Ureter (tissue), 1 donor: ENCODE measurements around the gene WIPF3. TPM values are rescaled to one million over a fixed set of nuclear protein-coding genes. Genes with fewer than 3 reads are reported as not detected.

Source experiments
- DNase-seq: peaks from one replicate; pipeline ENCODE4 v3.0.0-alpha.2; 2020; ENCODE audit warnings: low spot score
- total RNA-seq: library from RNA; stranded (reverse); gene quantifications from one replicate; pipeline ENCODE4 v1.2.4, GENCODE V29; 2023
- donor health status: DM: yes; HTN: yes; CAD: no.

The WIPF3 gene, protein sequence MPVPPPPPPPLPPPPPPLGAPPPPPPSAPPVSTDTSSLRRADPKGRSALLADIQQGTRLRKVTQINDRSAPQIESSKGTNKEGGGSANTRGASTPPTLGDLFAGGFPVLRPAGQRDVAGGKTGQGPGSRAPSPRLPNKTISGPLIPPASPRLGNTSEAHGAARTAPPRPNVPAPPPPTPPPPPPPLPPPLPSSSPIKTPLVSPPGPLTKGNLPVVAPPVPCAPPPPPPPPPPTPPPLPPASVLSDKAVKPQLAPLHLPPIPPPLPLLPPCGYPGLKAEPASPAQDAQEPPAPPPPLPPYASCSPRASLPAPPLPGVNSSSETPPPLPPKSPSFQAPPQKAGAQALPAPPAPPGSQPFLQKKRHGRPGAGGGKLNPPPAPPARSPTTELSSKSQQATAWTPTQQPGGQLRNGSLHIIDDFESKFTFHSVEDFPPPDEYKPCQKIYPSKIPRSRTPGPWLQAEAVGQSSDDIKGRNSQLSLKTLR
- total RNA-seq = 2.3 TPM

DNA sequence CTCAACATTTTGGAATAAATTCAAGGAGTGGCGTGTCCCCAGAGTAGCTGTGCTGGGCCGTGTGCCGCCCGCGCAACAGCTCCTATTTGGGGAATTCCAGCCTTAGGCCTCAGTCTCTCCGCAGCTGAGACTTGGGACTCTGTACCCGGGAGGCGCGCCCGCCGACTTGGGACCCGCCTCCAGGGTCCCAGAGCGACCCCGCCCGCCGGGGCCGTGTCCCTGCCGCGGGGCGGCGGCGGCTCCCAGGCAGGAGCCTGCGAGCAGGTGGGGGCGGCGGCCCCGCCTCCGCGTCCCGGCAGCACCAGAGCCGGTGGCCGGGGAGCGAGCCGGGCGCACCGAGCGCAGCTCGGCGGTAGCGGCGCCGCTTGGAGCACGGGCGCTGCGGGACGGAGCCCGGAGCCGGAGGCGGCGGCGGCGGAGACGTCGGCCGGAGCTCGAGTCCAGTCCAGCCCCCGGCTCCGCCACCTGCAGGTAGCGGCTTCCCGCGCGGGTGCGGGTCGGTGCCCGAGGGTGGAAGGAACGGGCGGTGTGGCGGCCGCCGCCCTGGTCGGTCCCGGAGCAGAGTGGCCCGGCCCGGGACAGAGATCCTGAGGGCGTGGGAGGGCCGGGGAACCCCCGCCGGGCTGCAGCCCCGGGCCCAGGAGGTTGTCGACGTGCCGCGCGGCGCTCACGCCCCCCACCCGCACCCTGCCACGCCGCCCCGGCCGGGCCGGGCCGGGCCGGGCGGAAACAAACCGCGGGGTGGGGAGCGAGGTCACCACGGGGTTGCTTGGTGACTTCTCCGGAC lies at the start of gene WIPF3:
Gene WIPF3, plus strand, starts transcription at position 301 of the 787 bp plus-strand sequence. CDS start 28,217 bp downstream, outside the sequence.
- no peak for DNase-seq

DNA sequence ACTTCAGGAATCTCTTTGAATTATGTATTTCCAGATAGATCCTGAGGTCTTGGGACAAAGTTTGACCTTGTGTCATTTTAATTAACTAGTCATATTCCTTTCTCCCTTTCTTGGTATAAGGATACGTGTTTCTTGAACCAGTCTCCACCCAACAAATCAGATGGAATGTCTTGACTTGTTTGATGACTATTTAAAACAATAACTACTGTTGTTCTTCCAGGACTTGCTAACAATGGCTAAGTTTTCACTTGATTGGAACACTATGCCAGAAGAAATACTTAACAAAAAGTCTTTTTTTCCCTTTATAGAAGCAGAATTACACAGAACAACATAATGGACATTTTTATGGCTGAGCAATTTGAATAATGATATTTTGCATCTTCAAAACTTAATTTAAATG lies 43.0 kb upstream of the WIPF3 start:
- no peak for DNase-seq

DNA sequence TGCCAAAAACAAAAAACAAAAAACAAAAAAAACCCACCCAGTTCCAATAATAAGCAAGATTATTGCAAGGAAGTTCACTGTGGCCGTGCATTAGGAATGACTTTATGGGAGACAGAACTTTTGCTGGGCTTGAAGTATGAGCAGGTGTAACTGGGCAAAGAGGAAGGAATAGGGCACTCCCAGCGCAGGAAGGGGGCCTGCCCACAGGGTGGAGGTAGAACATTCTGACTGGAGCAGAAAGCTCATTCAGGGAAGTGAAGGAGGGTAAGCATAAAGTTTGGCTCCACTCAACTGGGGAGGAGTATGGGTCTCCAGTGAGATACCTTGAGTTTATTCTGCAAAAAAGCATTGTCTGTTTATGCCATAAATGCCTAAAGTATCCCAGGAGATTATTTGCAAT lies 42.1 kb upstream of the WIPF3 start:
- DNase-seq = no peak

DNA sequence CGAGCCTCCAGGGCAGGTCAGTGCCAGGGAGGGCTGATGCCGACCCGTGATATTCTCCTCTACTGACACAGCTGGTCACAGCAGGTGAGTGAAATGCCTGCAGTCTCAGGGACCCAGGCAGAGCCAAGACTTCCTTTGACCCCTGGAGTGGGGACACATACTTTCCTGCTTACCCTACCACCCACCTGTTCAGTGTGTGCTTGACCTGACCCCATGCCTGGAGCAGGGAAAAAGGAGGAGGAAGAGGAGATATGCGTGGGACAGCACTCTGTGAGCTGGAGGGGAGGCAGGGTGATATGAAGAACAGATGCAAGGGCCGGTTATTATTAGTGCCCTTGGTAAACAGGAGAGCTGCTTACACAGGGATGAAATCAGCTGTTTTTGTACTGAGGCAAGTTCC lies 40.8 kb upstream of the WIPF3 start:
- no peak for DNase-seq

DNA sequence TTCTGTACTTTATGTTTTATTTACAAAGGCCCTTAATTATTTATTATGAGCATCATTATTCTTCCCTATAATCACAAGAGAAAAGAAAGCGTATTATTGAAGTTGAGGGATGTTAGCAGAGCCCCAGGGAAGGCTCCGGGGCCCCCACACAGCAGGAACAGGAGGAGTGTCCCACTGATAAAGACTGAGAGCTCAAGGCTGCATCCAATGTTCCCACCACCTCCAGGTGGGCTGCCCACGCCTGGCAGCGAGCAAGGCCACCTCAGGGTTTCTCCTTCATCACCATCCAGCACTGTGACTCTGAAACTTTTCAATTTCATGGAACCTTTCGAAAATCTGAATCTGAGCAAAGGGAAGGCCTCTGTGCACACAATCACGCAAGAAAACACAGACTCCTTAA lies 35.9 kb upstream of the WIPF3 start:
- no peak for DNase-seq

DNA sequence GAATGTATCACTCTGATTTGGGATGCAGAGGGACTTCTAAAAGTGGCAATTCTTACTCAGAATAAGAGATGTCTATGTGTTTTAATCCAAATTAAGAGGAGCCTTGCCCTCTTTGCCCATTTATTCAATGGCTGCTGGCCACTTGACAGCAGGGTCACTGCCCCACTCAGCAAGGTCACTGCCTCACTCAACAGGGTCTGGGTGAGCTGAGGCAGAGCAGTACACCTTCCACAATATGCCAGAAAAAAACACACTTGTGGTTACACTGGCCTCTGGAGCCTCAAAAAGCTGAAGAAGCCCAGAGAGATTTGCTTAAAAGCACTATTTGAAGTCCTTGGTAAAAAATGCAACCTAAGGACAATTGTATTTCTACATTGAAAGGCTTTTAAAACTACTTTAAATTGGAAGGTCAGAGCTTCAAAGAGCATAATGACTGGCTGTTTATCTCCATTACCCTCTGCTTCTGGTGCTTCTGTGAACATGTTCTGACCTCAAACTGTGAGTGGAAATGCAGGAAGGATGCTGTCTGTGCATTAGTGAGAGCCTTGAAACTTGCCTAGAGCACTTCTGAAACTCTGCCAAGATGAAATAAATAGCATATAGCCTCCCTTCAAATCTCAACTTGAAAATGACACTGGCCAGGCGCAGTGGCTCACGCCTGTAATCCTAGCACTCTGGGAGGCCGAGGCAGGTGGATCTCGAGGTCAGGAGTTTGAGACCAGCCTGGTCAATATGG lies 35.1 kb upstream of the WIPF3 start:
- no peak for DNase-seq

DNA sequence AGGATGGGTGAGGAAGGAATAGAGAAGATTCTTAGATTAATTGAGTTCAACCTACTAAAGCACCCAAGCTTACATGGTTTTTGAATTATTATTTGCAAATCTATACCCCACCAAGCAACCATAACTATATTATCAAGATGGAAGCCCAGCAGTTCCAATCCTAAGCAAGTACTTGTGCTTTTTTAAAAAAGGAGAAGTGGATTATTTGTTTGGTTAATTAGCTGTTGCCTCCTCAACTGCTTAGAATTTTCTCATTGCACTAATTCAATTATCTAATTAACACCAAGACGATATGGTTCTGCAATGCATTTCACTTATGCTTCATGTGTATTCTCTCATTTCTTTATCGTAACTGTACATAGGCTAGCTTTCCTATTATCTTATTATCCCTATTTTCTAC lies 27.3 kb upstream of the WIPF3 start:
- no peak for DNase-seq

DNA sequence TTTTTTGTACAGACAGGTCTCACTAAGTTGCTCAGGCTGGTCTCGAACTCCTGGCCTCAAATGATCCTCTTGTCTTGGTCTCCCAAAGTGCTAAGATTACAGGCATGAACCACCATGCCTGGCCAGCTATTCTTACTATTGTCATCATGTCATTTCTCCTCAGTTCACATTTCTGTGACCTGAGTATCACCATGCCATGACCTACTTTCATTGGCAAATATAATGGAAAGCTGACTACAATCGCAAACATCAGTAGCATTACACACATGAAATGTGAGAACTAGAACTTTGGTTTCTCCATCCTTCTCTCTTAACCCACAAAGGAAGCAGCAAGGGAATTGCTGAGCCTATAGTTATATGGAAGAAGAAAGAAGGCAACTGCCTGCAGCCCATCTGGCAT lies 26.0 kb upstream of the WIPF3 start:
- DNase-seq = no peak

DNA sequence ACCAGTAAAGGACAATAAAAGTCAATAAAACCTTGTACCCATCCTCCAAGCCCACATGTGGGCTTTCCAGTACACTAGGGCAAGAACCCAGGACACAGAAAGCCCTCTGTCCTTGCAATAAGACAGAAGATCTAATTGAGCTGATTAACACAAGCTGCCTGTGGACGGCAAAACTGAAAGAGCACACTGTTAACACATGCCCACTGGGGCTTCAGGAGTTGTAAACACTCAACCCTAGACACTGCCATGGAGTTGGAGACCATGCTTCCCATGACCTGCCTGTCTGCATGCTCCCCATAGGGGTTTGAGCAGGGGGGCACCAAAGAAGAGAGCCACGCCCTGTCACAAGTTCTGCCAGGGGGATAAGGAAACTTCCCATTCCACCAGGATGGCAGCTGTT lies 22.6 kb upstream of the WIPF3 start:
- no peak for DNase-seq

DNA sequence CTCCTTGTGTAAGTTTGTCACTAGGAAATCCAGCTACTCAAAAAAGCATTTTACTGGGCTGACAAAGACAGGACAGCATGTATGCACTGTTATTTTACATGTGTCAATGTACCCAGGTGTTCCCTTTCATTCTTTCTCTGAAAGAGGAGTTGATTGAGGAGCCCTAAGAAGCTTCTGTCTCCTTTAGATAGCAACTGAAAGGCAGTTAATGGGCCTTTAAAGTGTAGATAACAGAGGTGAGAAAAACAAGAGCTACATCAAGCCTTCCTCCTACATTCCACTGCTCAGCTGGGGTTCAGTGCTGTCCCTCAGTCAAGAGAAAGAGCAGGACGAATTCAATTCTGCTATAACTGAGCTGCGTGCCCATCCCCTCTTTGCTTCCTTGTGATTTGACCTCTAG lies 12.8 kb upstream of the WIPF3 start:
- no peak for DNase-seq

DNA sequence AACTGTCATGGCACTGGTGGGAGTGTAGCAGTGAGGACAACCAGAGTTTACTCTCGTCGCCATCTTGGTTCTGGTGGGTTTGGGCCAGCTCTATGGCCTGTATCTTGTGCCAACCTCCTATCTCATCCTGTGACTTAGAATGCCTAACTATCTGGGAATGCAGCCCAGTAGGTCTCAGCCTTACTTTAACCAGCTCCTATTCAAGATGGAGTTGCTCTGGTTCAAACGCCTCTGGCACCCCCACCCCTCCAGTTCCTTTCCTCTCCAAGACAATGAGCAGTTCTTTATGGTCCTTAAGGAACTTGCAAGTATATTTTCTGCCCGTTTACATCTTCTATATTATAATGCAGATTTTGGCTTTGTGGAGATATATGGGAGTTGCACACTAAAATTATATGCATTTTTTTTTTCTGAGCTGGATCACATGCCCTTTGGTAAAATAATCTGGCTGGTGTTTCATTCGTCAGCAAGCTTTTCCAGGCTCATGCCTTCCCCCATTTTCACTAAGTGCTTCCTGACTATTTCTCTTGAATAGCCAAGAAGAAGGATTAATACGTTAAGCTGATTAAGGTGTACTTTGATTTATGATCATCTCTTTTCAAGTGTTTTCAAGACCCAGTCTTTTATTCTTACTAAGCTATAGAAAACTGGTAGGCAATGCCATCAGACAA lies 11.2 kb upstream of the WIPF3 start:
- no peak for DNase-seq

DNA sequence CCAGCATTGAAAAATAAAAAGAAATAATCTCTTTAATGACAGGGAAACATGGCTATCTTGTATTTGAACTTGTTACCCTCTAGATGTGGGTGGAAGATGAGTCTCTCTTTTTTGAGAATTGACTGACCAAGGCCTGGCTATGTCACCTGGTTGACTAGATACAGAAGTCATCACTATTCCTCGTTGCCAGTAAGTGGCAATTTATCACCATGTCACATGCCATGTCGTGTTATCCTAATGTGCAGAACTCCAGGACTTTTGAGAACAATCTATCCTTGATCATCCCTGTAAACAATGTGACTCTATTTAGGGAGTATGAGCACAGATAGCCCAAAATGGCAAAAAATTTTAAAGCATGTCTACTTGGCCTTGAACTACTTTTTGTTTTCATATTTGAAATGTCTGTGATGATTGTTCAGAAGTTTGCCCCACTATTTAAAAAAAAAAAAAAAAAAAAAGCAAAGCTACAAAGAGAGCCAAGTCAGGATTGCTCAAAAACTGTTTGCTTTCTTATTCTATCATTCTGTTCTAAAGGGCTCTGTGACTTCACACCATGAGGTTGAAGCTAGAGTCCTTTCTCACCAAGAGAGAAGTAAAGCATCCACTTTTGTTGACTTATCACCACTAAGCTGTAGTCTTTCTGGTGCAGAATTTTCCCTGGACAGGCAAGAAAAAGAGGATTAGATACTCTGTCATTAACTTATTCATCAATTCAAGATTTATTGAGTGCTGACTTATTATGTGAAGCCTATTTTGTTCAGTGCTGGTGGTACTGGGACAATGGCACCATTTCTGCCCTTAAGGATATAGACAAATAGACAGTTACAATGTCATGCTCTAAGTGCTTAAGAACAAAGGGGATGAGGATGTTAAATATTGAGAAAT lies 10.4 kb upstream of the WIPF3 start:
- no peak for DNase-seq

DNA sequence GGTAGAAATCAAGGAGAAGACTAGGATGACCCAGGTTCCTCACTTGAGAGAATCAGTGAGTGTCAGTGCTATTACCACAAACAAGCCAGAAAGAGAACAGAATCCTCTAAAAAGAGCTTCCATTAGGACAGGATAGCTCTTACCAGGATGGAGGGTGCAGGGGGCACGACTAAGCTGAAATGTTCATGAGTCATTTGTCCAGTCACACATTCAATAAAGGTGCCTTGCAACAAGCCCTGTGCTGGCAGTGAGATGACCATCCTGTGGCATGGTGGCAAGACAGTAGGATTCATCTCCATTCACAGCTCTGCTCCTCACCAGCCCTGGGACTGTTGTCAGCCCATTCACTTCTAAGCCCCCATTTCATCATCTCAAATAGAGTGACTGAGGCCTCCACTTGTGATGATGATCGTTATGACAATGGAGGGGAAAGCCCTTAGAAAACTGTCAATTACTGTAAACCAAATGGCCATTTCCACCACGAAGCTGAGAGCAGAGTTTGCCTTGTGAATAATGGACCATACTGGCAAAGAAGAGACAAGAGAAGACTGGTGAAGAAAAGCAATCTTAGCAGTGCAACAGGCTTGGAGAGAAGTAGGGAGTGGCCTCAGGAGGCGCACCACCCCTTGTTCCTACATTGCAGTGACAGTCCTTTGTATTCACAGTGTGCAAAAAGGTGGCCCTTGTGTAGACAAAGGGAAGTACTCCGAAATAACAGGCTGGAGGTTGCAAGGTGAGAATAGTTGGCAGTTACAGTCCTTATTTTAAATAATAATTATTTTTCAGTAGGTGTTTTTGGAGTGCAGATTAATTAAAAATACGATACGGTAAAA lies 9.0 kb upstream of the WIPF3 start:
- no peak for DNase-seq

DNA sequence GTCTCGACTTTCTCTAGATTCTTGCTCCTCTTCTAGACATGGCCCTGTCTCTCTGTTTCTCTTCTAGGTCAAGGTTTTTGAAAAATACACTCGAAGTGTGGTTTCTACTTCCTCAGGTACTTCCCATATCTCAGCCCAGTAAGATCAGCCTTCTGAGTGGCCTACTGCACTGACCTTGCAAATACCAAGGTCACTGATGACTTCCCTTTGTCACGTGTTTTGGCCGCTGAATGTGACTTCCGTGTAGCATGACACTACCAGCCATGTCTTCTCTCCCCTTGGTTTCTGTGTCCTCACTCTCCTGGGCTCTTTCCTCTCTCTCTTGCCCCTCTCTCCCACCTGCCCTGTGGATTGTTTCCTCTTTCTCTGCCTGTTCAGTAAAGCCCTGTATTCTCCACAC lies 7.9 kb upstream of the WIPF3 start:
- DNase-seq = no peak

DNA sequence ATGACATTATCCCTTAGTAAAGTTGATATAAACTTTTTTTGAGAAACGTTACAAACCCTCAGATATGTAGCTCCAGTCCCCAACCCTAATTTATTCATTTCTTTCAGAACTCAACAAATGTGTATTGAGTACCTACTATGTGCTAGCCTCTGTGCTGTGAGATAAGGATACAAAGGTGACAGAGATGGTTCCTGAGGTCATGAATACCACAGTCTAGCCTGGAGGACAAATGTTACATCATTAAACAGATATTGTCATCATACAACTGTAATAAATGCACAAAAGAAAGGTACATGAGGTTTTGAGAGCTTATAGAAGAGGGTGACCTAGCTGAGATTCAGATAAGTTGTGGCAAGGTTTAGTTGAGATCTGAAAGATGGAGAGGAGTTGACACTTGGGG lies 4.4 kb upstream of the WIPF3 start:
- no peak for DNase-seq

DNA sequence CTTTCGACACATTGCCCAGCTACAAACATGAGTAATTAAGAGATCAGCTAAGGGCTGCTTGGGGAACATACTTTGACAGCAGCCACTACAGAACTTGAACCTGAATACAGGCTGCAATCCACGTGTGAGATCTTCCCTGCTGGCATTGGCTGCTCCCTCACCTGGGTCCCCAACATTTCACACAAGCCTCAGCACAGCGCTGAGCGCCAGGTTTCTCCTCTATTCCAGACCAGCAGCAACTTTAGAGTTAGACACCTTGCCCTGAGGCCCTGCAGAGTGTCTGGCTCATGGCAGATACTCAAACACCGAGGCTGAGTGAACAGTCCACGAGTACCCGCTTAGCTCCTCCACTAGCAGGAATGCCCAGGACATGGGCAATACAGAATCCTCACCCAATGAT lies 1.3 kb upstream of the WIPF3 start:
- DNase-seq = no peak

DNA sequence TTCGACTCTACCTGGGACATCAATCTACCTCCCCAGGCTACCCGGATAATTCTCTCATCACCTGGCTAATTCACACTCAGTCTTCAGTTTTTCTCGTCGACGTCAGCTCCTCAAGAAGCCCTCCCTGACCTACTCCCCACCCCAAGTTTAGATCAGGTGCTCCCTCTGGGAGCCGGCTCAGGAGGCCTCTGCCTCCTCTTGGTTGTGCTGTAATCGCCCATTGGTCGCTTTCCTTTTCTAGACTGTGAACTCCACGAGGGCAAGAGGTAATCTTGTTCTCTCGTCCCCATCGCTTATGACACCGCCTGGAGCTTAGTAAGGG lies 461 bp upstream of the WIPF3 start:
- DNase-seq = no peak

DNA sequence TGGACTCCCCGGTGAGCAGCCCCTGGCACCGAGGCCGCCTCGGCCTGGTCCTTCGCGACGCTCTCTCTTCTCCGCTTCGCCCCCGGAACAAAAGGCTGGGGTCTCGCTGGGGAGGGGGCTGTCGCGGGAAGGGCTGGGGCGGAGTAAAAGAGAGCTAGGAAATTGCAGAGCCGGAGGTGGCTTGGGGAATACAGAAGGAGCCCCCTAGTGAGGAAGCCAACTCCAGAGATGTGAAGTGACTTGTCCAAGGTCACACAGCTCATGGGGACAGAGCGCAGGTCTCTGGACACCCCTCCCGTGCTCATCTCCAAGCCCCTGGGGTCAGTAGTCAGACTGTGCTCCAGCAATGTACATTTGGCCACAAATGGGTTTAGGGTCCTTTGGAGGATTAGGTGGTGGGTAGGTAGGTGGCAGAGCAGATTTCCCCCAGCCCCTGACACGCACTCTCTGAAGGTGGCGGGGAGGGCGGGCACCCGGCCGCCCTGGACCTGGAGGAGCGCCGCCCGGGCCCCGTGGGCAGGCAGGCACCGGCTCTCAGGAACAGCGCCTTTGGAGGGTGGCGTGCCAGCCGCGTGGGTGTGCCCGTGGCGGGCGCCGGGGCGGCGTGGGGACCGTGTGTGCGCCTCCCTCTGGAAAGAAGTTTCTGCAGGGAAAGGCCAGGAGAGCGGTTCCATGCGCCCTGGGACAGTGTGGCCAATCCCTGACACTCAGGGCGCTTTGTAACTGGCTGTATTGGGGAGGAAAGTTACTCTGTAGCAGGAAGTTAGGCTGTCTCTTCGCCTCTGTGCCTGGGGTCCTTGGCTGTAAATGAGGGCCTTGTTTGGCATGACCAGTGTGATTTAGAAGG lies 910 bp downstream of the WIPF3 start:
- DNase-seq = no peak
